K562 (cell line): ENCODE measurements around the gene IFT172. TPM values are rescaled to one million over a fixed set of nuclear protein-coding genes. Genes with fewer than 3 reads are reported as not detected.

Source experiments
- ARNT ChIP-seq, 2 experiments: fragments of 450-650 bp; IDR thresholded peaks; 2 replicates each; pipeline ENCODE4 v1.6.1; 2016; ENCODE audit warnings: mild to moderate bottlenecking in 1 of 2
- EGR1 ChIP-seq: fragments of 450-650 bp; conservative IDR thresholded peaks from 2 replicates; pipeline ENCODE4 v1.6.1; 2017; ENCODE audit warnings: mild to moderate bottlenecking
- EP400 ChIP-seq: fragments of 450-650 bp; IDR thresholded peaks from 2 replicates; pipeline ENCODE4 v1.6.1; 2017; ENCODE audit warnings: antibody characterized with exemption, mild to moderate bottlenecking, moderate library complexity
- FIP1L1 ChIP-seq: fragments of 200-400 bp; formaldehyde crosslinking; IDR thresholded peaks from 2 replicates; pipeline ENCODE4 v1.6.1; 2018; ENCODE audit warnings: mild to moderate bottlenecking, low read depth, low read length; ENCODE audit not compliant: poor library complexity, severe bottlenecking
- FOXA1 ChIP-seq: fragments of 450-650 bp; IDR thresholded peaks from 2 replicates; pipeline ENCODE4 v1.6.1; 2016; ENCODE audit warnings: mild to moderate bottlenecking, borderline replicate concordance
- GATAD2B ChIP-seq: fragments of 450-650 bp; IDR thresholded peaks from 2 replicates; pipeline ENCODE4 v1.6.1; 2017; ENCODE audit warnings: mild to moderate bottlenecking, borderline replicate concordance
- NR1H2 ChIP-seq: sonication (generic); formaldehyde crosslinking; IDR thresholded peaks from 2 replicates; pipeline ENCODE4 v1.4.0; 2020; ENCODE audit warnings: mild to moderate bottlenecking, missing genetic modification reagents
- SREBF2 ChIP-seq: sonication (generic); formaldehyde crosslinking; IDR thresholded peaks from 2 replicates; pipeline ENCODE4 v1.4.0; 2020; ENCODE audit warnings: mild to moderate bottlenecking, missing genetic modification reagents
- TCF7L2 ChIP-seq: fragments of 150-350 bp; IDR thresholded peaks from 2 replicates; pipeline ENCODE4 v1.6.1; 2016; ENCODE audit warnings: low read depth, mild to moderate bottlenecking, low read length, moderate library complexity
- TSC22D4 ChIP-seq: fragments of 450-650 bp; IDR thresholded peaks from 2 replicates; pipeline ENCODE4 v1.6.1; 2016; ENCODE audit warnings: missing genetic modification characterization, missing biosample characterization, control low read depth
- YY1 ChIP-seq, 3 experiments: IDR thresholded peaks; 2 replicates each; pipeline ENCODE4 v1.6.1; 2011; ENCODE audit warnings: low read length in 2 of 3, mild to moderate bottlenecking in 2 of 3, moderate library complexity in 2 of 3, borderline replicate concordance in 1 of 3, control low read depth in 1 of 3, low read depth in 1 of 3; ENCODE audit not compliant: insufficient read depth in 3 of 3, insufficient replicate concordance in 2 of 3, control insufficient read depth in 1 of 3, insufficient read length in 1 of 3; ENCODE audit errors: extremely low read depth in 1 of 3
- ZFP36 ChIP-seq: fragments of 150-350 bp; IDR thresholded peaks from 2 replicates; pipeline ENCODE4 v1.6.1; 2018; ENCODE audit warnings: low read length, low read depth; ENCODE audit not compliant: partially characterized antibody
- ZNF384 ChIP-seq: IDR thresholded peaks from 2 replicates; pipeline ENCODE4 v1.6.1; 2012; ENCODE audit warnings: low read depth, low read length, improper control_type of control experiment
- ZNF717 ChIP-seq: fragments of 250-450 bp; sonication (Bioruptor Pico); IDR thresholded peaks from 2 replicates; pipeline ENCODE4 v1.5.0; 2021
- polyA plus RNA-seq, 8 experiments: library from polyadenylated mRNA; depleted of rRNA in 4 of 8; stranded (reverse) in 5 of 8; unstranded in 3 of 8; fragments of >200 nt; fragmentation: Nextera tagmentation in 2 of 8; fragmentation: Illumina TruSeq in 1 of 8; extraction: Ambion mirVana in 2 of 8; extraction: Trizol in 1 of 8; gene quantifications; 2 replicates each; pipeline versions ENCODE4 v1.2.1 to v1.2.3, GENCODE V29; 2011 to 2014; ENCODE audit warnings: inconsistent platforms in 1 of 8, missing spikeins in 1 of 8
- total RNA-seq, 7 experiments: library from RNA; depleted of rRNA in 6 of 7; stranded (reverse); fragments of >200 nt in 6 of 7; fragmentation: Illumina TruSeq in 2 of 7; extraction: Trizol in 2 of 7; gene quantifications; 2 replicates each; pipeline versions ENCODE4 v1.2.1 to v1.2.3, GENCODE V29; 2011 to 2021; ENCODE audit warnings: low replicate concordance in 1 of 7
- TF ChIP-seq, protein P1 (sequence below): sonication (generic); formaldehyde crosslinking; IDR thresholded peaks from 2 replicates; pipeline ENCODE4 v1.8.0; 2023; ENCODE audit warnings: mild to moderate bottlenecking, missing genetic modification reagents
- TF ChIP-seq, protein P2 (sequence below): fragments of 450-650 bp; IDR thresholded peaks from 2 replicates; pipeline ENCODE4 v1.6.1; 2016; ENCODE audit warnings: borderline replicate concordance
- TF ChIP-seq, protein P3 (sequence below), 2 experiments: IDR thresholded peaks; 2 replicates each; pipeline ENCODE4 v1.6.1; 2012; ENCODE audit warnings: improper control_type of control experiment in 2 of 2, low read depth in 2 of 2, low read length in 2 of 2, borderline replicate concordance in 1 of 2

The IFT172 gene
- total and polyA plus RNA-seq, 9 of the 15 experiments (the other 6 are each of a cell fraction or from before 2014, with no cell fraction given) = 5.6 to 19.1 (median 13.5) TPM

DNA sequence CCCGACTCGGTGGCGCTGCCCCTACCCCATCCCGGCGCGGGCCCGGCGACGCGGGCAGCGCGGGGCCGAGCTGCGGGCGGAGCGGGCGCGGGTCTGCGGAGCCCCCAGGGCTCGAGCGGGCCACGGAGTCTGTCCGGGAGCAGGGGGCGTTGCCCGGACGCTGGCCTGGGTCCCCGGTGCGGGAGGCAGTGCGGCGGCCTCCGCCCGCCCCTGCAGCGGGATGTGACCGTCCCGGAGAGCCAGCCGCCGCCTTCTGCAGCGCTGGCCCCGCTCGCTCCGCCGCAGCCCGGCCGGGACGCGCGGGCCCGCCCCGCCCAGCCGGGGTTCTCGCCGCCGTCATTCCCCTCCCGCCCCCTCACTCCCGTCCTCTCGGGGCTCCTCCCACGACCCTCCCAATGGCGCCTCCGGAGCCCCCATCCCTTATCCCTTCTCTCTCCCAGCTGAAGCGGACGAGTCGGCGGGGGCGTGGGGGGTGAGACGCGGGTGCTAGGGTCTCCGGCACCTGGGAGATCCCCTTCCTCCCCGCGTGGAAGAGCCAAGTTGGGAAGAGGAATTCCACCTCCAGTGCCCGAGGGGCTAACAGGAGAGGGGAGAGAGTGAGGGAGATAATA lies 5.5 kb upstream of the IFT172 start, which contains the start of gene FNDC4 (continued):
- TF ChIP-seq ZFP36 = no peak
- TF ChIP-seq, protein P1, sequence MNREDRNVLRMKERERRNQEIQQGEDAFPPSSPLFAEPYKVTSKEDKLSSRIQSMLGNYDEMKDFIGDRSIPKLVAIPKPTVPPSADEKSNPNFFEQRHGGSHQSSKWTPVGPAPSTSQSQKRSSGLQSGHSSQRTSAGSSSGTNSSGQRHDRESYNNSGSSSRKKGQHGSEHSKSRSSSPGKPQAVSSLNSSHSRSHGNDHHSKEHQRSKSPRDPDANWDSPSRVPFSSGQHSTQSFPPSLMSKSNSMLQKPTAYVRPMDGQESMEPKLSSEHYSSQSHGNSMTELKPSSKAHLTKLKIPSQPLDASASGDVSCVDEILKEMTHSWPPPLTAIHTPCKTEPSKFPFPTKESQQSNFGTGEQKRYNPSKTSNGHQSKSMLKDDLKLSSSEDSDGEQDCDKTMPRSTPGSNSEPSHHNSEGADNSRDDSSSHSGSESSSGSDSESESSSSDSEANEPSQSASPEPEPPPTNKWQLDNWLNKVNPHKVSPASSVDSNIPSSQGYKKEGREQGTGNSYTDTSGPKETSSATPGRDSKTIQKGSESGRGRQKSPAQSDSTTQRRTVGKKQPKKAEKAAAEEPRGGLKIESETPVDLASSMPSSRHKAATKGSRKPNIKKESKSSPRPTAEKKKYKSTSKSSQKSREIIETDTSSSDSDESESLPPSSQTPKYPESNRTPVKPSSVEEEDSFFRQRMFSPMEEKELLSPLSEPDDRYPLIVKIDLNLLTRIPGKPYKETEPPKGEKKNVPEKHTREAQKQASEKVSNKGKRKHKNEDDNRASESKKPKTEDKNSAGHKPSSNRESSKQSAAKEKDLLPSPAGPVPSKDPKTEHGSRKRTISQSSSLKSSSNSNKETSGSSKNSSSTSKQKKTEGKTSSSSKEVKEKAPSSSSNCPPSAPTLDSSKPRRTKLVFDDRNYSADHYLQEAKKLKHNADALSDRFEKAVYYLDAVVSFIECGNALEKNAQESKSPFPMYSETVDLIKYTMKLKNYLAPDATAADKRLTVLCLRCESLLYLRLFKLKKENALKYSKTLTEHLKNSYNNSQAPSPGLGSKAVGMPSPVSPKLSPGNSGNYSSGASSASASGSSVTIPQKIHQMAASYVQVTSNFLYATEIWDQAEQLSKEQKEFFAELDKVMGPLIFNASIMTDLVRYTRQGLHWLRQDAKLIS (CRISPR knock-in tag) = no peak
- TF ChIP-seq ARNT (IDR thresholded peaks at IDR 0.05) = no peak
- TF ChIP-seq TCF7L2 = no peak
- TF ChIP-seq, protein P2, sequence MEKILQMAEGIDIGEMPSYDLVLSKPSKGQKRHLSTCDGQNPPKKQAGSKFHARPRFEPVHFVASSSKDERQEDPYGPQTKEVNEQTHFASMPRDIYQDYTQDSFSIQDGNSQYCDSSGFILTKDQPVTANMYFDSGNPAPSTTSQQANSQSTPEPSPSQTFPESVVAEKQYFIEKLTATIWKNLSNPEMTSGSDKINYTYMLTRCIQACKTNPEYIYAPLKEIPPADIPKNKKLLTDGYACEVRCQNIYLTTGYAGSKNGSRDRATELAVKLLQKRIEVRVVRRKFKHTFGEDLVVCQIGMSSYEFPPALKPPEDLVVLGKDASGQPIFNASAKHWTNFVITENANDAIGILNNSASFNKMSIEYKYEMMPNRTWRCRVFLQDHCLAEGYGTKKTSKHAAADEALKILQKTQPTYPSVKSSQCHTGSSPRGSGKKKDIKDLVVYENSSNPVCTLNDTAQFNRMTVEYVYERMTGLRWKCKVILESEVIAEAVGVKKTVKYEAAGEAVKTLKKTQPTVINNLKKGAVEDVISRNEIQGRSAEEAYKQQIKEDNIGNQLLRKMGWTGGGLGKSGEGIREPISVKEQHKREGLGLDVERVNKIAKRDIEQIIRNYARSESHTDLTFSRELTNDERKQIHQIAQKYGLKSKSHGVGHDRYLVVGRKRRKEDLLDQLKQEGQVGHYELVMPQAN = no peak
- peak; percentile 58 for TF ChIP-seq FIP1L1
- TF ChIP-seq FOXA1 = no peak
- no peak for TF ChIP-seq EP400
- TF ChIP-seq, protein P3, sequence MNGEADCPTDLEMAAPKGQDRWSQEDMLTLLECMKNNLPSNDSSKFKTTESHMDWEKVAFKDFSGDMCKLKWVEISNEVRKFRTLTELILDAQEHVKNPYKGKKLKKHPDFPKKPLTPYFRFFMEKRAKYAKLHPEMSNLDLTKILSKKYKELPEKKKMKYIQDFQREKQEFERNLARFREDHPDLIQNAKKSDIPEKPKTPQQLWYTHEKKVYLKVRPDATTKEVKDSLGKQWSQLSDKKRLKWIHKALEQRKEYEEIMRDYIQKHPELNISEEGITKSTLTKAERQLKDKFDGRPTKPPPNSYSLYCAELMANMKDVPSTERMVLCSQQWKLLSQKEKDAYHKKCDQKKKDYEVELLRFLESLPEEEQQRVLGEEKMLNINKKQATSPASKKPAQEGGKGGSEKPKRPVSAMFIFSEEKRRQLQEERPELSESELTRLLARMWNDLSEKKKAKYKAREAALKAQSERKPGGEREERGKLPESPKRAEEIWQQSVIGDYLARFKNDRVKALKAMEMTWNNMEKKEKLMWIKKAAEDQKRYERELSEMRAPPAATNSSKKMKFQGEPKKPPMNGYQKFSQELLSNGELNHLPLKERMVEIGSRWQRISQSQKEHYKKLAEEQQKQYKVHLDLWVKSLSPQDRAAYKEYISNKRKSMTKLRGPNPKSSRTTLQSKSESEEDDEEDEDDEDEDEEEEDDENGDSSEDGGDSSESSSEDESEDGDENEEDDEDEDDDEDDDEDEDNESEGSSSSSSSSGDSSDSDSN (IDR thresholded peaks at IDR 0.05; ENCODE audit: borderline replicate concordance in 1 of 2, low read depth in 2 of 2, low read length in 2 of 2) = peak; percentile 33 to 67; a peak in 1 of 4 replicates
- no peak for TF ChIP-seq SREBF2 (CRISPR knock-in tag)
- peak; percentile 80 for TF ChIP-seq GATAD2B
- TF ChIP-seq YY1 (IDR thresholded peaks at IDR 0.05; ENCODE audit: borderline replicate concordance in 1 of 3, control insufficient read depth in 1 of 3, extremely low read depth in 1 of 3, insufficient read depth in 3 of 3, insufficient read length in 1 of 3, insufficient replicate concordance in 2 of 3, low read depth in 1 of 3, low read length in 2 of 3) = peak in 1 of 3 experiments; percentile 34
- TF ChIP-seq EGR1 = peak; percentile 82
- no peak for TF ChIP-seq ZNF384
- TF ChIP-seq NR1H2 (CRISPR knock-in tag) = no peak
- no peak for TF ChIP-seq ZNF717 (CRISPR knock-in tag)
- TF ChIP-seq TSC22D4 (tag) = no peak
